Prostate gland (tissue), 2 donors: ENCODE measurements around the gene OR10X1.

Experiments
- POLR2A ChIP-seq: fragments of 450-650 bp; IDR thresholded peaks from one replicate; pipeline ENCODE4 v1.6.1; 2016; ENCODE audit warnings: antibody characterized with exemption, mild to moderate bottlenecking
- POLR2AphosphoS5 ChIP-seq: sonication (generic); formaldehyde crosslinking; IDR thresholded peaks from one replicate; pipeline ENCODE4 v1.6.1; 2017; ENCODE audit warnings: antibody characterized with exemption
- TF ChIP-seq, protein P1 (sequence below), 4 experiments: fragments of 200-600 bp in 2 of 4; fragments of 450-650 bp in 2 of 4; sonication (generic) in 2 of 4; IDR thresholded peaks; 1 replicate in 3 of 4; 2 replicates in 1 of 4; pipeline ENCODE4 v1.5.1; 2016 to 2019; ENCODE audit warnings: antibody characterized with exemption in 4 of 4, mild to moderate bottlenecking in 2 of 4, moderate library complexity in 2 of 4

- TF ChIP-seq POLR2A: no peak
- TF ChIP-seq, protein P1, sequence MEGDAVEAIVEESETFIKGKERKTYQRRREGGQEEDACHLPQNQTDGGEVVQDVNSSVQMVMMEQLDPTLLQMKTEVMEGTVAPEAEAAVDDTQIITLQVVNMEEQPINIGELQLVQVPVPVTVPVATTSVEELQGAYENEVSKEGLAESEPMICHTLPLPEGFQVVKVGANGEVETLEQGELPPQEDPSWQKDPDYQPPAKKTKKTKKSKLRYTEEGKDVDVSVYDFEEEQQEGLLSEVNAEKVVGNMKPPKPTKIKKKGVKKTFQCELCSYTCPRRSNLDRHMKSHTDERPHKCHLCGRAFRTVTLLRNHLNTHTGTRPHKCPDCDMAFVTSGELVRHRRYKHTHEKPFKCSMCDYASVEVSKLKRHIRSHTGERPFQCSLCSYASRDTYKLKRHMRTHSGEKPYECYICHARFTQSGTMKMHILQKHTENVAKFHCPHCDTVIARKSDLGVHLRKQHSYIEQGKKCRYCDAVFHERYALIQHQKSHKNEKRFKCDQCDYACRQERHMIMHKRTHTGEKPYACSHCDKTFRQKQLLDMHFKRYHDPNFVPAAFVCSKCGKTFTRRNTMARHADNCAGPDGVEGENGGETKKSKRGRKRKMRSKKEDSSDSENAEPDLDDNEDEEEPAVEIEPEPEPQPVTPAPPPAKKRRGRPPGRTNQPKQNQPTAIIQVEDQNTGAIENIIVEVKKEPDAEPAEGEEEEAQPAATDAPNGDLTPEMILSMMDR (IDR thresholded peaks at IDR 0.05): no peak
- TF ChIP-seq POLR2AphosphoS5: no peak
Measured at GRCh38 chr1:158552296-158552695, 27.4 kb downstream of the OR10X1 start.
